ENCODE data around the gene NUBP2.

The NUBP2 gene

DNA sequence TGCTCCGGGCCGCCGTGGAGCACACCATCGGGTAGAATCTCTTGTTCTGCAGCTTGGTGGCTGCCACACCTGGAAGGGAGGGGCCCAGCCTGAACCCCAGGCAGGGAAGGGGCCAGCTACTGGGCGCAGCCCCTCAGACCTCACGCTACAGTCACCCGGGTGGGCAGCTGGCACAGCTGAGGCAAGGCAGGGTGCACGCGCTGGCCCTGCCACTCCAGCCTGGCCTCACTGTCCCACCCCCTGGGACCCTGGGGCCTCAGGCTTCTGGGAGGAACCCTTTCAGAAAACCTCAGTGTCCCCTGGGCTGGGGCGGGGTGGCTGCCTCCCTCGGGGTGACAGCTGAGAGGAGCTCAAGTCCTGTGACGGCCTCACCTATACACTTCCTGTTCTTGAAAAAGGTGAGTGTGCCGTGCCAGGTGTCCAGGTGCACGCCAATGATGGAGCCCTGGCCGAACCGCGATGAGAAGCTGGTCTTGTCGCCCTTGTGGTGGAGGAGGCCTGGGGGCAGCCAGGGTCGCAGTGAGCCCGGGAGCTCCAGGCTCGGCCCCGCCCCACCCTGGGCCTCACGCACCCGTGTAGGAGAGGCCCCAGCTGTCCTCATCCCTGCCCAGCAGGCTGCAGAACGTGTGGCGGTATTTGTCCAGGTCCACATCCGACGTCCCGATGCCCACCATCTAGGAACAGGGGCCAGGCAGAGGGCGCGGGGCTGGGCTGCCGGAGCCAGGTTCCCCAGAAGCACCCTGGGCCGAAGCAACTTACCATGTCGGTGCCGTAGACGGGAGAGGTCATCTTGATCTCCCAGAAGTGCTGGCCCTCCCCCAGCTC is 5.2 kb upstream of the NUBP2 start:
- TF ChIP-seq, protein P1, sequence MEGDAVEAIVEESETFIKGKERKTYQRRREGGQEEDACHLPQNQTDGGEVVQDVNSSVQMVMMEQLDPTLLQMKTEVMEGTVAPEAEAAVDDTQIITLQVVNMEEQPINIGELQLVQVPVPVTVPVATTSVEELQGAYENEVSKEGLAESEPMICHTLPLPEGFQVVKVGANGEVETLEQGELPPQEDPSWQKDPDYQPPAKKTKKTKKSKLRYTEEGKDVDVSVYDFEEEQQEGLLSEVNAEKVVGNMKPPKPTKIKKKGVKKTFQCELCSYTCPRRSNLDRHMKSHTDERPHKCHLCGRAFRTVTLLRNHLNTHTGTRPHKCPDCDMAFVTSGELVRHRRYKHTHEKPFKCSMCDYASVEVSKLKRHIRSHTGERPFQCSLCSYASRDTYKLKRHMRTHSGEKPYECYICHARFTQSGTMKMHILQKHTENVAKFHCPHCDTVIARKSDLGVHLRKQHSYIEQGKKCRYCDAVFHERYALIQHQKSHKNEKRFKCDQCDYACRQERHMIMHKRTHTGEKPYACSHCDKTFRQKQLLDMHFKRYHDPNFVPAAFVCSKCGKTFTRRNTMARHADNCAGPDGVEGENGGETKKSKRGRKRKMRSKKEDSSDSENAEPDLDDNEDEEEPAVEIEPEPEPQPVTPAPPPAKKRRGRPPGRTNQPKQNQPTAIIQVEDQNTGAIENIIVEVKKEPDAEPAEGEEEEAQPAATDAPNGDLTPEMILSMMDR (IDR thresholded peaks at IDR 0.05; ENCODE audit: low read depth, low read length) = no peak
- no peak overlapping the region for H3K4me3 ChIP-seq (ENCODE audit: low read depth, low read length)

DNA sequence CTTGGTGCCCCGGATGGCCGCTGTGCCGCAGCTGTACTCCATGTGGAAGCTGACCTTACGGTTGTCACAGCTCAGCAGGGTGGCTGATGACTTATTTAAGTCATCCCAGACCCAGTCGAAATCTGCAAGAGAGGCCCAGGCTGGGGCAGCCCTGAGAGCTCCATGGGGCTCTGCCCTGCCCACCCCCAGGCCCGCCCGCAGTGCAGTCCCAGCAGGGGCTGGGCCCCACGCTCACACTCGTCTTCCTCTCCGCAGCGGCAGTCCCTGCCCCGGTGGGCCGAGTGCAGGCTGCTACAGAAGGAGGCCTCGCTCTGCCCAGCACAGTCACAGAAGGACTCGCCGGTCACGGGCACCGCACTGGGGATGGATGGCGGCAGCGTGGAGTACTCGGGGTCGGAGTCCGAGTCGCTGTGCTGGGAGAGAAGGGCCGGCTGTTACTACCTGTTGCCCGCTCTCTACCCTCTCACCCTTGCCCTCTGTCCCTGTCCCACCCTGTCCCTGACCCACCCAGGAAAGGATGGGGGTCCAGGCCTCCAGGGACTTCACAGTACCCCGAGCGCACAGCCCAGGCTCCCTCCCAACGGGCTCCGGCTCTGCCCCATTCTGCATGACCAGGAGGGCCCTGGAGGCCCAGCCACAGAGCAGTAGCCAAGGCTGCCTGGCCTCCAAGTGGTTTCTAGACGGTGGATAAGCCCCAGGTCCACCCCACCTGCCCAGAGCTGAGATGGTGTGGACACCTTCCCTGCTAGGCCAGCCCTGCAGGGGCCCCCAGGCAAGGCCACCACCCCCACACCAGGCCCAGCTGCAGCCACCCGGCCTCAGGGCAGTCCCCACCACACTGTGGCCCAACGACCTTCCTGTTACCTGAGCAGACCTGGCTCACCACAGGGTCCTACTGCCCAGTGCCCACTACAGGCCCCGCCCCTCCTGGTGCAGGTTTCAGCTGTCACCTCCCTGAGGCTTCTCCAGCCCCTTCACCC is 4.3 kb upstream of the NUBP2 start:
- TF ChIP-seq, protein P1 (IDR thresholded peaks at IDR 0.05; ENCODE audit: low read depth, low read length) = no peak
- no peak overlapping the region for H3K4me3 ChIP-seq (ENCODE audit: low read depth, low read length)

DNA sequence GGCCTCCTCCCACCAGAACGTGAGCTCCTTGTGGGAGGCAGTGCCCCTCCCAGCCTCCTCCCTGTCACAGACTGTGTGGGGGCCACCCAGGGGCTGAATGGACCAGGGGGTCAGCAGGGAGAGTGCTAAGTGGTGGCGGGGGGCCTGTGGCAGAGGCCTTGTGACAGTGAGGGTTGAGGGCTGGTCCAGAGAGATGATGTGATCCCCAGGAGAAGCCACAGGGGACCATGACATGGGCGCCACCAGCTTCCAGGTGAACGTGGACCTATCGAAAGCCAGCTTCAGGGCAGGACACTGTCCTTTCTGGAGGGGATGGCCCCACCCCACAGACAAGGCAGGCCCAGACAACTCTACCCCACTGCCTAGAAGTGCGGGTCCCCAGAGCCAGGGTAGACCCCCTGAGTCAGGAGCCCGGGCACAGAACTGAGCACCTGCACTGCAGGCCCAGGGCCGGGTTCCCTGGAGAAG is 3.5 kb upstream of the NUBP2 start:
- no peak overlapping the region for H3K4me3 ChIP-seq (ENCODE audit: low read depth, low read length)
- TF ChIP-seq, protein P1 (IDR thresholded peaks at IDR 0.05; ENCODE audit: low read depth, low read length) = no peak

DNA sequence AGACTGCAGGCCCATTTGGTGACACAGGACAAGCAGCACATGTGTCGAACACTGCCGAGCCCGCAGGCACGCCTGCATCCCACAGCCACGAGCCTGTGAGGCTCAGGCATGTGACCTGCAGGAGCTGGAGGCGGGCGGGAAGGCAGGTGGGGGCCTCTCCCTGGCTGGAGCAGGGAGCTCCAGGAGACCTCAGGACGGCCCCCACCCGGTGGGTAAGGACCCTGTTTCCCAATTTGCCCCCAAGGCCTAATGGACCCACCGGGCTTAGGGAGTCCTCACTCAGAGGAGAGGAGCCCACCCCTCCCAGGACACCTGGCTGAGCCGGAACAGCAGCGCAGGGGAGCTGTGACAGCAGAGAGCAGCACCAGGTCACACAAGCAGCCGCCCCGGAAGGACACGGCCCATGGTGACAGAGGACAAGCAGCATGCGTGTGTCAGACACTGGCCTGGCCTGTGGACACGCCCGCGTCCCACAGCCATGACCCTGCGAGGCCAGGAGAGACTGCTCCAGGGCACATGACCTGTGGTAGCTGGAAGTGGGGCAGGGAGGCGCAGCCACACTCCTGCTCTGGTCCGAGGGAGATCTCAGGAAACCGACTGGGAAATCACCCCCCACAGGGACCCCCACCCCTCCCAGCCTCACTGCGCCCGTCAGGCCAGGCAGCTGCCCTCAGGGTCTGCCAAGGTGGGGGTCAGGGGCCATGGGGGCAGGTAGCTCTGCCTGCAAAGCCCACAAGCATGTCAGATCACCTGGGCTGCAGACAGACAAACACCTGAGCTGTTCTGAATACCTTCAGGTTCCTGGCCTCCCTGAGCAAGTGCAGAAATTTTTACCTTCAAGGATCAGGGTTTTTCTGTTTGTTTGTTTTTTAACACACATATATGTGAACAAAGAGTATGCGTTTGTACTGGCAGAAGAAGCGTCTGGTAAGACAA is 2.8 kb upstream of the NUBP2 start:
- TF ChIP-seq, protein P1 (IDR thresholded peaks at IDR 0.05; ENCODE audit: low read depth, low read length) = no peak
- no peak overlapping the region for H3K4me3 ChIP-seq (ENCODE audit: low read depth, low read length)

DNA sequence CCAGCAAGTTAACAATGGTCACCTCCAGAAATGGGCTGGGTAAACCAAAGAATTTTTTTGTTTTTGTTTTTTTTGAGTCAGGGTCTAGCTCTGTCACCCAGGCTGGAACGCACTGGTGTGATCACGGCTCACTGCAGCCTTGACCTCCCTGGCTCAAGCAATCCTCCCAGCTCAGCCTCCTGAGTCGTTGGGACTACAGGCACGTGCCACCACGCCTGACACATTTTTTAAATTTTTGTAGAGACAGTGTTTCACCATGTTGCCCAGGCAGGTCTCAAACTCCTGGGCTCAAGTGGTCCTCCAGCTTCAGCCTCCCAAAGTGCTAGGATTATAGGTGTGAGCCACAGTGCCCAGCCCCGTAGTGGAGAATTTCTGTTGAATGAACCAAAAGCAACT is 2.1 kb upstream of the NUBP2 start:
- TF ChIP-seq, protein P1 (IDR thresholded peaks at IDR 0.05; ENCODE audit: low read depth, low read length) = no peak
- H3K4me3 ChIP-seq (ENCODE audit: low read depth, low read length) = no peak overlapping the region

DNA sequence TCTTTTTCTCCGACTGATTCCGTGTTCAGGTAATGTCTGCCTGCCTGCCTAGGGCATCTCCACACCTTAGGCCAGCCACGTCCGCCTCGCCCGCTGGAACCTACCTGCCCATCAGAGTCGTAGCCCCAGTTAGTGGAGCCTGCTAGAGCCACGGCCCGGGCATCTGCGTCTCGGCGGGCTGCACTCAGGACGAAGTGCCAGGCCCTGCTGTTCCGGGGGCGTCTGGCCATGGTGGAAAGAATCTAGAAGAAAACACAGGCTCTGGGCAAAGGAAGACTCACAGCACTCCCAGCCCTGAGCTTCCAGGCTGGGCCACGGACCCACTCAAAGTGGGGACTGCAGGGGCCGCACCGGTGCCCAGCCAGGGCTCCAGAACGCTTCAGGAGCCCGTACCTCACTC is 1.5 kb upstream of the NUBP2 start:
- TF ChIP-seq, protein P1 (IDR thresholded peaks at IDR 0.05; ENCODE audit: low read depth, low read length) = no peak
- peak overlapping the region; percentile 77 for H3K4me3 ChIP-seq (ENCODE audit: low read depth, low read length)

All from WI38 (cell line).